Fibroblast of villous mesenchyme (primary cell): ENCODE data around the gene OR8D1. TPM values are rescaled to one million over a fixed set of nuclear protein-coding genes. Genes with fewer than 3 reads are reported as not detected.
"Not testable (repeated sequence)": the region's sequence is repeated elsewhere in the genome, so short reads cannot be mapped to it uniquely, and the experiment has no call there.

Source experiments
- DNase-seq: peaks from one replicate; pipeline ENCODE4 v3.0.0-alpha.2; 2010; ENCODE audit warnings: low read depth
- H3K4me3 ChIP-seq: 2 replicates; pipeline ENCODE4 v1.5.1; 2011; ENCODE audit warnings: low read depth, mild to moderate bottlenecking, low read length
- CTCF ChIP-seq: IDR thresholded peaks from 2 replicates; pipeline ENCODE4 v1.5.1; 2012; ENCODE audit warnings: low read depth, mild to moderate bottlenecking, low read length; ENCODE audit not compliant: insufficient read depth
- total RNA-seq: library from RNA; depleted of rRNA; stranded (reverse); fragments of >200 nt; gene quantifications from 2 replicates; pipeline ENCODE4 v1.2.3, GENCODE V29; 2012

OR8D1 gene
- total RNA-seq, 1 donor: not detected

GRCh38 chr11:124274000-124274399, 39.7 kb downstream of the OR8D1 start:
- no peak overlapping the region for H3K4me3 ChIP-seq
- no peak for TF ChIP-seq CTCF
- DNase-seq: no peak

GRCh38 chr11:124270886-124271285, 42.9 kb downstream of the OR8D1 start:
- H3K4me3 ChIP-seq, DNase-seq: not testable (repeated sequence)

GRCh38 chr11:124265041-124265440, 48.7 kb downstream of the OR8D1 start:
- not testable (repeated sequence) for DNase-seq, H3K4me3 ChIP-seq

- H3K4me3 ChIP-seq: no peak within 1 kb of the TSS
- TF ChIP-seq CTCF: no peak
- no peak for DNase-seq
Observed at GRCh38 chr11:124256076-124256475, 57.7 kb downstream of the OR8D1 start, which contains the start of gene OR8G5. Gene OR8G5 (plus strand): TSS chr11:124256376. CDS start chr11:124264932, 8,556 bp downstream.

Other genes with a start within 250 kb of the OR8D1 start
- gene VWA5A, start 198.5 kb downstream of the OR8D1 start, total RNA-seq: 6.5 and 12.2 TPM in 2 replicates
- not detected in 2 replicates for gene OR10D3, start 130.6 kb downstream of the OR8D1 start, total RNA-seq
- gene OR8G1, start 72.9 kb downstream of the OR8D1 start, total RNA-seq: under 0.01 TPM in 1 of 2 replicates, not detected in the other
- not detected in 2 replicates for gene OR8G5, start 57.6 kb downstream of the OR8D1 start, total RNA-seq
- gene OR8D2, start 6.2 kb upstream of the OR8D1 start, total RNA-seq: not detected in 2 replicates
- not detected in 2 replicates for gene OR8B2, start 70.5 kb upstream of the OR8D1 start, total RNA-seq
- gene OR8B3, start 85.1 kb upstream of the OR8D1 start, total RNA-seq: not detected in 2 replicates
- gene OR8B4, start 110.9 kb upstream of the OR8D1 start, total RNA-seq: not detected in 2 replicates
- not detected in 2 replicates for gene OR8B8, start 131.7 kb upstream of the OR8D1 start, total RNA-seq
- not detected in 2 replicates for gene OR8B12, start 229.7 kb upstream of the OR8D1 start, total RNA-seq